CD14-positive monocyte (primary cell): Measurements from ENCODE around the gene ETAA1. TPM values are rescaled to one million over a fixed set of nuclear protein-coding genes. Genes with fewer than 3 reads are reported as not detected.

Experiments
- DNase-seq, 3 donors: peaks; one replicate each; pipeline ENCODE4 v3.0.0-alpha.2; 2011 to 2022
- H2AFZ ChIP-seq: 2 replicates; pipeline ENCODE4 v1.6.0; 2012; ENCODE audit warnings: mild to moderate bottlenecking, low read depth, low read length, inconsistent platforms; ENCODE audit not compliant: insufficient read depth, poor library complexity, severe bottlenecking
- H3K27ac ChIP-seq, 2 donors: 1 replicate in 1 of 2; 2 replicates in 1 of 2; pipeline ENCODE4 v1.5.1; 2012 to 2013; ENCODE audit warnings: low read length in 2 of 2, control low read depth in 1 of 2, inconsistent platforms in 1 of 2, low read depth in 1 of 2, mild to moderate bottlenecking in 1 of 2
- H3K27me3 ChIP-seq, 2 donors: one replicate each; pipeline versions ENCODE4 v1.6.0 to v1.6.1; 2011 to 2013; ENCODE audit warnings: low read length in 2 of 2; ENCODE audit not compliant: control insufficient read depth in 2 of 2, insufficient read depth in 2 of 2
- H3K36me3 ChIP-seq, 2 donors: replicated peaks in 1 of 2; 1 replicate in 1 of 2; 2 replicates in 1 of 2; pipeline versions ENCODE4 v1.5.1 to v1.6.1; 2012 to 2013; ENCODE audit warnings: low read length in 2 of 2, control low read depth in 1 of 2, inconsistent platforms in 1 of 2, mild to moderate bottlenecking in 1 of 2; ENCODE audit not compliant: insufficient read depth in 2 of 2, control insufficient read depth in 1 of 2
- H3K4me1 ChIP-seq, 2 donors: 1 replicate in 1 of 2; 2 replicates in 1 of 2; pipeline versions ENCODE4 v1.5.1 to v1.6.1; 2012 to 2013; ENCODE audit warnings: low read length in 2 of 2, control low read depth in 1 of 2, inconsistent platforms in 1 of 2, mild to moderate bottlenecking in 1 of 2, moderate library complexity in 1 of 2; ENCODE audit not compliant: insufficient read depth in 2 of 2, control insufficient read depth in 1 of 2
- H3K4me2 ChIP-seq: replicated peaks from 2 replicates; pipeline ENCODE3; 2012; ENCODE audit warnings: low read length, moderate library complexity, mild to moderate bottlenecking; ENCODE audit not compliant: poor library complexity, severe bottlenecking; ENCODE audit errors: extremely low read depth
- H3K4me3 ChIP-seq, 3 experiments: fragments of 200-600 bp in 1 of 3; sonication (generic) in 1 of 3; replicated peaks in 1 of 3; 1 replicate in 2 of 3; 2 replicates in 1 of 3; pipeline ENCODE4 v1.5.1; 2011 to 2013; ENCODE audit warnings: low read length in 3 of 3, mild to moderate bottlenecking in 3 of 3, control low read depth in 2 of 3, low read depth in 2 of 3, inconsistent platforms in 1 of 3, moderate library complexity in 1 of 3
- H3K79me2 ChIP-seq: 2 replicates; pipeline ENCODE4 v1.6.0; 2012; ENCODE audit warnings: mild to moderate bottlenecking, control low read depth, inconsistent platforms, low read length, moderate library complexity; ENCODE audit not compliant: insufficient read depth
- H3K9ac ChIP-seq: 2 replicates; pipeline ENCODE4 v1.6.0; 2017; ENCODE audit warnings: low read length, mild to moderate bottlenecking; ENCODE audit not compliant: insufficient read depth, poor library complexity, severe bottlenecking
- H3K9me3 ChIP-seq, 2 donors: replicated peaks in 1 of 2; 1 replicate in 1 of 2; 2 replicates in 1 of 2; pipeline versions ENCODE4 v1.5.1 to v1.6.1; 2012 to 2013; ENCODE audit warnings: low read length in 2 of 2, control low read depth in 1 of 2; ENCODE audit not compliant: control insufficient read depth in 1 of 2, insufficient read depth in 1 of 2
- H4K20me1 ChIP-seq: 2 replicates; pipeline ENCODE4 v1.6.0; 2012; ENCODE audit warnings: mild to moderate bottlenecking, low read length, control low read depth, moderate library complexity; ENCODE audit not compliant: insufficient read depth
- H3K27ac Mint-ChIP-seq, 7 donors: one replicate each; pipeline ENCODE4 v1.8.0; 2020; ENCODE audit warnings: mild to moderate bottlenecking in 7 of 7, mixed read lengths in 7 of 7, moderate library complexity in 6 of 7, inconsistent platforms in 2 of 7
- H3K27me3 Mint-ChIP-seq, 3 donors: one replicate each; pipeline ENCODE4 v1.8.0; 2021 to 2022; ENCODE audit warnings: low read depth in 3 of 3, mild to moderate bottlenecking in 3 of 3, mixed read lengths in 3 of 3, moderate library complexity in 3 of 3, inconsistent platforms in 1 of 3
- H3K36me3 Mint-ChIP-seq, 2 donors: one replicate each; pipeline ENCODE4 v1.8.0; 2020; ENCODE audit warnings: mixed read lengths in 2 of 2, inconsistent platforms in 1 of 2, mild to moderate bottlenecking in 1 of 2
- H3K4me1 Mint-ChIP-seq: one replicate; pipeline ENCODE4 v1.8.0; 2020; ENCODE audit warnings: mild to moderate bottlenecking, mixed read lengths
- H3K4me3 Mint-ChIP-seq, 2 donors: one replicate each; pipeline ENCODE4 v1.8.0; 2020; ENCODE audit warnings: mild to moderate bottlenecking in 2 of 2, mixed read lengths in 2 of 2, moderate library complexity in 1 of 2
- H3K9me3 Mint-ChIP-seq, 7 donors: one replicate each; pipeline ENCODE4 v1.8.0; 2020 to 2022; ENCODE audit warnings: mixed read lengths in 7 of 7, mild to moderate bottlenecking in 6 of 7, moderate library complexity in 6 of 7, inconsistent platforms in 2 of 7
- WGBS: methylation state at CpG from one replicate; pipeline ENCODE4 v1.1.5; 2013; ENCODE audit warnings: missing lambda C conversion rate; ENCODE audit not compliant: insufficient coverage; 5-methylcytosine and 5-hydroxymethylcytosine counted together
- intact Hi-C, 2 donors: fragments of 100-400 bp; cut with micrococcal nuclease; formaldehyde crosslinking; loops; one replicate each; pipeline versions ENCODE4 v1.15.0 to v1.15.1; 2023
- polyA plus RNA-seq, 3 donors: library from polyadenylated mRNA; depleted of rRNA in 1 of 3; unstranded in 2 of 3; stranded (reverse) in 1 of 3; fragments of 300-500 nt in 2 of 3; fragments of >200 nt in 1 of 3; fragmentation: Illumina TruSeq in 2 of 3; gene quantifications; 1 replicate in 2 of 3; 2 replicates in 1 of 3; pipeline ENCODE4 v1.2.3, GENCODE V29; 2012 to 2021
- TF ChIP-seq, protein P1 (sequence below): fragments of 200-600 bp; IDR thresholded peaks from one replicate; pipeline ENCODE4 v1.8.0; 2022; ENCODE audit warnings: antibody characterized with exemption, mild to moderate bottlenecking

Gene ETAA1
- polyA plus RNA-seq, 3 donors = 0.78 to 2.8 (median 1.7) TPM

DNA sequence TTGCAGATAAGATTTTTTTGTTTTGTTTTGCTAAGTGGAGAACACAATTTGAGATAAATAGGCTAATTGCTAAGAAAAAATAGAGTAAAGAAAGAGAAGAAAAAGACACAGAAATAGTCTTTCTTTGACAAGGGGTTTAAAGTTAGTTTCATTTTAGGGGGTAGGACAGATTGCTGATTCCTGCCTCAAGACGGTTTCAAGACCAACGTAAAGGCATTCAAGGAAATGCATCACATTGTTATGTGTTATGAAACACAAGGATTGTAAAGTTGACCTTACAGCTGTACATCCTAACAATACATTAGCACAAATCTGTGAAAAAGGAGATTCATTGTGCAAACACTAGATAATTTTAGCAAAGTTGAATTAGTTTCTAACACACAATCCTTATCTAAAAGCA is 22.7 kb upstream of the ETAA1 start:
- H3K27ac Mint-ChIP-seq = no peak overlapping the region
- Histone ChIP-seq H4K20me1 (no peaks in the 10 kb centered on the region), H3K4me2 (no peak overlapping the region), H3K4me1 (no peaks in the 10 kb centered on the region), H2AFZ (no peak overlapping the region), H3K9me3 (peaks cover 0 to 10% of the 10 kb centered on the region in 2 donors), H3K79me2 (no peaks in the 10 kb centered on the region), H3K4me3 (no peak overlapping the region), H3K27me3 (no peaks in the 10 kb centered on the region), H3K9ac (no peak overlapping the region), H3K27ac (no peak overlapping the region), H3K36me3 (no peaks in the 10 kb centered on the region)
- no peaks in the 10 kb centered on the region for H3K36me3 Mint-ChIP-seq
- no CpG with 5 or more reads among the region's 2 CpGs for WGBS
- H3K4me3 Mint-ChIP-seq = peak overlapping the region in 1 of 2 donors; percentile 14
- H3K27me3 Mint-ChIP-seq = peaks cover 0 to 2% (median 0%) of the 10 kb centered on the region in 3 donors
- DNase-seq = no peak
- intact Hi-C loops = no loop called here
- TF ChIP-seq, protein P1, sequence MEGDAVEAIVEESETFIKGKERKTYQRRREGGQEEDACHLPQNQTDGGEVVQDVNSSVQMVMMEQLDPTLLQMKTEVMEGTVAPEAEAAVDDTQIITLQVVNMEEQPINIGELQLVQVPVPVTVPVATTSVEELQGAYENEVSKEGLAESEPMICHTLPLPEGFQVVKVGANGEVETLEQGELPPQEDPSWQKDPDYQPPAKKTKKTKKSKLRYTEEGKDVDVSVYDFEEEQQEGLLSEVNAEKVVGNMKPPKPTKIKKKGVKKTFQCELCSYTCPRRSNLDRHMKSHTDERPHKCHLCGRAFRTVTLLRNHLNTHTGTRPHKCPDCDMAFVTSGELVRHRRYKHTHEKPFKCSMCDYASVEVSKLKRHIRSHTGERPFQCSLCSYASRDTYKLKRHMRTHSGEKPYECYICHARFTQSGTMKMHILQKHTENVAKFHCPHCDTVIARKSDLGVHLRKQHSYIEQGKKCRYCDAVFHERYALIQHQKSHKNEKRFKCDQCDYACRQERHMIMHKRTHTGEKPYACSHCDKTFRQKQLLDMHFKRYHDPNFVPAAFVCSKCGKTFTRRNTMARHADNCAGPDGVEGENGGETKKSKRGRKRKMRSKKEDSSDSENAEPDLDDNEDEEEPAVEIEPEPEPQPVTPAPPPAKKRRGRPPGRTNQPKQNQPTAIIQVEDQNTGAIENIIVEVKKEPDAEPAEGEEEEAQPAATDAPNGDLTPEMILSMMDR = no peak
- H3K9me3 Mint-ChIP-seq = peaks cover 0 to 17% (median 7%) of the 10 kb centered on the region in 7 donors
- peaks cover 2% of the 10 kb centered on the region for H3K4me1 Mint-ChIP-seq

DNA sequence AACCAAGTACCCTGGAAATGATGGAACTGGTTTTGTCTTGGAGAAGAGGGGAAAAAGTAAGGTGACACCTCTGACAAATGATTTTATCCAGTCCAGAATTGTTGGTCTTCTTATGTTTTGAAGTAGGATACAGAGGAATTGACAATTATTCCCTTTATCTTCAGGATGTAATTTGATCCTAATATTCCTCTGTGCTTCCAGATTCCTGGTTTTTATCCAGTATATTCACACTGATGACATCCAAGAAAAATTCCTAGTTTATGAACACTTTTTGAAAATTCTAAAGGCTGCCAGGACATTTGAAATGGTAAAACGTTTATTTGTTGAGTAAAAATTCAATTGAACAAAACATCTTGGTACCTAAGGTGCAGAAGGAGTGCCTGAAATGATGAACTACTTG is 22.2 kb upstream of the ETAA1 start:
- TF ChIP-seq, protein P1 = no peak
- no peak for DNase-seq
- no peaks in the 10 kb centered on the region for H3K79me2 ChIP-seq
- Mint-ChIP-seq H3K4me3 (no peak overlapping the region), H3K27me3 (peaks cover 0 to 2% (median 0%) of the 10 kb centered on the region in 3 donors), H3K4me1 (peaks cover 2% of the 10 kb centered on the region), H3K9me3 (peaks cover 0 to 17% (median 8%) of the 10 kb centered on the region in 7 donors), H3K36me3 (no peaks in the 10 kb centered on the region), H3K27ac (no peak overlapping the region)
- no peak overlapping the region for H3K27ac ChIP-seq
- H3K9me3 ChIP-seq = peaks cover 0 to 10% of the 10 kb centered on the region in 2 donors
- H3K4me1 ChIP-seq = no peaks in the 10 kb centered on the region
- H3K9ac ChIP-seq = no peak overlapping the region
- H3K4me3 ChIP-seq = no peak overlapping the region
- intact Hi-C loops = no loop called here
- no peak overlapping the region for H3K4me2 ChIP-seq
- no CpG with 5 or more reads among the region's 1 CpG for WGBS
- no peaks in the 10 kb centered on the region for H3K27me3 ChIP-seq
- H4K20me1 ChIP-seq = no peaks in the 10 kb centered on the region
- H2AFZ ChIP-seq = no peak overlapping the region
- H3K36me3 ChIP-seq = no peaks in the 10 kb centered on the region
